Esophagus squamous epithelium (tissue), 5 donors: Measurements from ENCODE around the gene ZBTB33. TPM values are rescaled to one million over a fixed set of nuclear protein-coding genes. Genes with fewer than 3 reads are reported as not detected.

Experiments used
- DNase-seq: peaks from one replicate; lab custom pipeline; 2025; lab: John Stamatoyannopoulos, UW
- H3K27ac ChIP-seq, 4 donors: fragments of 200-600 bp; sonication (generic); one replicate each; pipeline ENCODE4 v1.5.1; 2016 to 2019; ENCODE audit warnings: mild to moderate bottlenecking in 1 of 4
- H3K27me3 ChIP-seq, 4 donors: fragments of 200-600 bp; sonication (generic); 1 replicate in 3 of 4; 2 replicates in 1 of 4; pipeline versions ENCODE4 v1.5.1 to v1.6.0; 2017 to 2021; ENCODE audit warnings: antibody characterized with exemption in 1 of 4
- H3K36me3 ChIP-seq, 3 donors: fragments of 200-600 bp; sonication (generic); one replicate each; pipeline ENCODE4 v1.5.1; 2016 to 2019
- H3K4me1 ChIP-seq, 3 donors: fragments of 200-600 bp; sonication (generic); one replicate each; pipeline ENCODE4 v1.5.1; 2017 to 2019
- H3K4me3 ChIP-seq, 4 donors: fragments of 200-600 bp; sonication (generic); 1 replicate in 3 of 4; 2 replicates in 1 of 4; pipeline ENCODE4 v1.5.1; 2016 to 2019; ENCODE audit warnings: mild to moderate bottlenecking in 2 of 4, moderate library complexity in 1 of 4
- H3K9me3 ChIP-seq, 3 donors: fragments of 200-600 bp; sonication (generic); one replicate each; pipeline ENCODE4 v1.5.1; 2016 to 2019
- POLR2A ChIP-seq, 4 donors: fragments of 450-650 bp; IDR thresholded peaks; one replicate each; pipeline ENCODE4 v1.6.1; 2017; ENCODE audit warnings: antibody characterized with exemption in 4 of 4, mild to moderate bottlenecking in 4 of 4, moderate library complexity in 3 of 4
- WGBS, 2 donors: methylation state at CpG; one replicate each; pipeline ENCODE4 v1.1.5; 2018; 5-methylcytosine and 5-hydroxymethylcytosine counted together
- intact Hi-C: fragments of 100-400 bp; cut with DNase I; formaldehyde crosslinking; loops from one replicate; pipeline ENCODE4 v1.15.0; 2022
- total RNA-seq, 4 donors: library from RNA; depleted of rRNA; stranded (reverse); fragments of >200 nt; gene quantifications; one replicate each; pipeline ENCODE4 v1.1.0, GENCODE V29; 2016
- TF ChIP-seq, protein P1 (sequence below), 6 experiments: fragments of 450-650 bp in 4 of 6; fragments of 200-600 bp in 2 of 6; sonication (generic) in 2 of 6; IDR thresholded peaks; one replicate each; pipeline ENCODE4 v1.5.1; 2016 to 2019; ENCODE audit warnings: antibody characterized with exemption in 6 of 6, mild to moderate bottlenecking in 4 of 6, moderate library complexity in 4 of 6
- donor health status: DM: yes; HTN: yes; CAD: no.

ZBTB33 gene
- total RNA-seq, 4 donors from 2014 or later = 10.8 to 19.5 (median 15.6) TPM

DNA sequence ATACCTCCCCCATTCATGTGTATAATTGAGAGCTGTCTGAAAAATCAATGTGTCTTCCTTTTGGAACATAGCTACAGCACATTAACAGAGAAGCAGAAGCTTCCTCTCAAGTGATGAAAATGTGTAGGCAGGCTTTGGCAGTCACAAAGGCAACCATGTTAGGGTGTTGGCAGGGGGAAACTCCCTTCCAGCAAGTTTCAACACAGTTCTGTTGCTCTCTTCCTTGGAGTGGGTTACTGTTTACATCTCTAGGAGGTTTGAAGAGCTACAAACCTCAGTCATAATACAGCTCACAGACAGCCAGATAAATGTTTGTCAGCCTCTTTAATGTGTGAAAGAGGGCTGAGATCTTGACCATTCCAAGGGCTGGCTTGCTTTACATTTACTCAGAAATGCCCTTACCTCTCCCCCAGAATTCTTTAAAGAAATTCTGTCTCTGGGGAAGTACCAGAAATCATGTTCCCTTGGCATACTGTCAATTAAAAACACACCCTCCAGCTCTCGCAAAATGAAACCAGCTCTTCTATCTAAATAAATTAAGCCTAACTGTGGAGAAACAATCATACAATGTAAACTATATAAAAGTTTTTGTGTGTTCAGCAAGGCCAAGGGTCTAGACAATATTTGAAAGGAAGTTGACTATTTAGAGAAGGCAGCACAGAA, 18.9 kb downstream of the ZBTB33 start:
- Histone ChIP-seq H3K9me3 (no peaks in the 10 kb centered on the region), H3K27ac (peak overlapping the region; percentile 7 to 79 (median 43)), H3K4me3 (no peak overlapping the region), H3K4me1 (peaks cover 0 to 26% (median 0%) of the 10 kb centered on the region in 3 donors), H3K36me3 (no peaks in the 10 kb centered on the region), H3K27me3 (no peaks in the 10 kb centered on the region)
- TF ChIP-seq POLR2A (IDR thresholded peaks at IDR 0.05) = no peak
- TF ChIP-seq, protein P1, sequence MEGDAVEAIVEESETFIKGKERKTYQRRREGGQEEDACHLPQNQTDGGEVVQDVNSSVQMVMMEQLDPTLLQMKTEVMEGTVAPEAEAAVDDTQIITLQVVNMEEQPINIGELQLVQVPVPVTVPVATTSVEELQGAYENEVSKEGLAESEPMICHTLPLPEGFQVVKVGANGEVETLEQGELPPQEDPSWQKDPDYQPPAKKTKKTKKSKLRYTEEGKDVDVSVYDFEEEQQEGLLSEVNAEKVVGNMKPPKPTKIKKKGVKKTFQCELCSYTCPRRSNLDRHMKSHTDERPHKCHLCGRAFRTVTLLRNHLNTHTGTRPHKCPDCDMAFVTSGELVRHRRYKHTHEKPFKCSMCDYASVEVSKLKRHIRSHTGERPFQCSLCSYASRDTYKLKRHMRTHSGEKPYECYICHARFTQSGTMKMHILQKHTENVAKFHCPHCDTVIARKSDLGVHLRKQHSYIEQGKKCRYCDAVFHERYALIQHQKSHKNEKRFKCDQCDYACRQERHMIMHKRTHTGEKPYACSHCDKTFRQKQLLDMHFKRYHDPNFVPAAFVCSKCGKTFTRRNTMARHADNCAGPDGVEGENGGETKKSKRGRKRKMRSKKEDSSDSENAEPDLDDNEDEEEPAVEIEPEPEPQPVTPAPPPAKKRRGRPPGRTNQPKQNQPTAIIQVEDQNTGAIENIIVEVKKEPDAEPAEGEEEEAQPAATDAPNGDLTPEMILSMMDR (IDR thresholded peaks at IDR 0.05) = no peak
- DNase-seq = no peak
- 0 to 38% methylated on average over 1 of the region's 1 CpG for WGBS, 2 donors
- intact Hi-C loops = no loop called here

- H3K4me3 ChIP-seq = no peak overlapping the region
- H3K27ac ChIP-seq = peak overlapping the region in 2 of 4 donors; percentile 52 to 79
- peaks cover 0 to 26% (median 0%) of the 10 kb centered on the region in 3 donors for H3K4me1 ChIP-seq
- WGBS, 2 donors = 37 to 67% methylated on average over 4 of the region's 4 CpGs
- intact Hi-C loops = no loop called here
- DNase-seq = no peak
- no peak for TF ChIP-seq POLR2A (IDR thresholded peaks at IDR 0.05)
- TF ChIP-seq, protein P1 (IDR thresholded peaks at IDR 0.05) = no peak
- no peaks in the 10 kb centered on the region for H3K27me3 ChIP-seq
- no peaks in the 10 kb centered on the region for H3K36me3 ChIP-seq
- H3K9me3 ChIP-seq = no peaks in the 10 kb centered on the region
Measured at GRCh38 chrX:120270567-120270966, 20.0 kb downstream of the ZBTB33 start.

DNA sequence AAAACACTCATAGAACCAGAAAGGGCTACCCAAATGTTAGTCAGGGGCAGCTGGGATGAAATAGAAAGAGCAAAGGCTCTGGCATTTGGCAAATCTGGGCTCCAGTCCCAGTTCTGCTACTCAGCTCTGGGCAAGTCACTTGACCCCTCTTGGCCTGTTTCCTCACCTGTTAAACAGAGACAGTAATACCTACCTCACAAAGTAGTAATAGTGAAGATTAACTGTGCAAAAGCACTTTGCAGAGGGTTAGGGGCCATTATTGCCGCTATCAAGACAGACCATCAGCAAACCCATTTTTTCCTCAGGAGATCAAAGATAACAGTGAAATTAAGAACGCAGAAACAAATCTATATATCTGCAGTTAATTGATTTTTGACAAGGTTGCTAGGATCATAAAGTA, 20.6 kb downstream of the ZBTB33 start:
- intact Hi-C loops = no loop called here
- Histone ChIP-seq H3K27me3 (no peaks in the 10 kb centered on the region), H3K4me3 (no peak overlapping the region), H3K27ac (no peak overlapping the region), H3K9me3 (no peaks in the 10 kb centered on the region), H3K36me3 (no peaks in the 10 kb centered on the region), H3K4me1 (peaks cover 0 to 26% (median 0%) of the 10 kb centered on the region in 3 donors)
- TF ChIP-seq, protein P1 (IDR thresholded peaks at IDR 0.05) = no peak
- TF ChIP-seq POLR2A (IDR thresholded peaks at IDR 0.05) = no peak
- 65 to 75% methylated on average over 1 to 2 of the region's 2 CpGs for WGBS, 2 donors
- no peak for DNase-seq

GRCh38 chrX:120274145-120274544, 23.5 kb downstream of the ZBTB33 start:
- H3K4me1 ChIP-seq = peaks cover 0 to 22% (median 0%) of the 10 kb centered on the region in 3 donors
- H3K9me3 ChIP-seq = no peaks in the 10 kb centered on the region
- H3K4me3 ChIP-seq = no peak overlapping the region
- 38 to 81% methylated on average over 2 of the region's 2 CpGs for WGBS, 2 donors
- intact Hi-C loops = no loop called here
- H3K27ac ChIP-seq = no peak overlapping the region
- no peaks in the 10 kb centered on the region for H3K36me3 ChIP-seq
- no peak for DNase-seq
- TF ChIP-seq, protein P1 (IDR thresholded peaks at IDR 0.05) = no peak
- TF ChIP-seq POLR2A (IDR thresholded peaks at IDR 0.05) = no peak
- no peaks in the 10 kb centered on the region for H3K27me3 ChIP-seq

DNA sequence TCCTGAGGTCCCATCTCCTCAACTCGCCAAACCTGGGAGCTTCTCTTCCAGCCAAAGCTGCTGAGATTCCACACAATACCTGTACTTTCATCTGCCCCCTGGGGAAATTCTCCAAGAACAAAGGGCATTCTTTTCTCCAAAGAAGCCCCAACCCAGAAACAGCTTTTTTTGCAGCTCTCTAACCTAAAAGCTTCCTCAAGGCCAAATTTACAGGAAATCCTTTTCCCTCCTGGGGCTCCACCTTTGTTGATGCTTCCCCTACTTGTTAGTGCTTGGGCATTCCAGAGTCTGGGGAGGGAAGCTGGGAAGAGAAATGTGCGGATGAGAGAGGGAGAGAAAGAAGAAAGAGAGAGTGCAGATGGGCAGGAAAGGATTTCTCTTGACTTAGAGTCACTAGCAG, 24.3 kb downstream of the ZBTB33 start:
- no peaks in the 10 kb centered on the region for H3K36me3 ChIP-seq
- intact Hi-C loops = no loop called here
- WGBS, 2 donors = 65 to 74% methylated on average over 2 of the region's 2 CpGs

More for the DNA sequence above, 24.3 kb downstream of the ZBTB33 start:
- Histone ChIP-seq H3K4me1 (peaks cover 0 to 14% (median 0%) of the 10 kb centered on the region in 3 donors), H3K9me3 (no peaks in the 10 kb centered on the region), H3K27ac (no peak overlapping the region), H3K27me3 (no peaks in the 10 kb centered on the region), H3K4me3 (no peak overlapping the region)
- no peak for DNase-seq
- TF ChIP-seq, protein P1 (IDR thresholded peaks at IDR 0.05) = no peak
- TF ChIP-seq POLR2A (IDR thresholded peaks at IDR 0.05) = no peak
